Uterus (tissue), 4 donors: ENCODE measurements around the gene ASIC3. TPM values are rescaled to one million over a fixed set of nuclear protein-coding genes. Genes with fewer than 3 reads are reported as not detected.

ENCODE experiments used
- DNase-seq, 2 donors: peaks; one replicate each; pipeline ENCODE4 v3.0.0-alpha.2; 2019 to 2020
- H3K27ac ChIP-seq, 2 donors: fragments of 200-600 bp; sonication (generic); 1 replicate in 1 of 2; 2 replicates in 1 of 2; pipeline ENCODE4 v1.5.1; 2016 to 2018
- H3K27me3 ChIP-seq, 2 donors: fragments of 200-600 bp; sonication (generic); one replicate each; pipeline ENCODE4 v1.5.1; 2018 to 2019; ENCODE audit warnings: control low read depth in 1 of 2
- H3K36me3 ChIP-seq, 2 donors: fragments of 200-600 bp; sonication (generic); one replicate each; pipeline ENCODE4 v1.5.1; 2019; ENCODE audit warnings: control low read depth in 1 of 2
- H3K4me1 ChIP-seq, 2 donors: fragments of 200-600 bp; sonication (generic); one replicate each; pipeline ENCODE4 v1.5.1; 2018 to 2019; ENCODE audit warnings: control low read depth in 1 of 2
- H3K4me3 ChIP-seq, 2 donors: fragments of 200-600 bp; sonication (generic); 1 replicate in 1 of 2; 2 replicates in 1 of 2; pipeline ENCODE4 v1.5.1; 2018 to 2019; ENCODE audit warnings: mild to moderate bottlenecking in 1 of 2
- H3K9me3 ChIP-seq, 2 donors: fragments of 200-600 bp; sonication (generic); one replicate each; pipeline ENCODE4 v1.5.1; 2019; ENCODE audit warnings: control low read depth in 1 of 2
- POLR2A ChIP-seq, 2 donors: fragments of 450-650 bp; IDR thresholded peaks; one replicate each; pipeline ENCODE4 v1.6.1; 2016; ENCODE audit warnings: antibody characterized with exemption in 2 of 2, mild to moderate bottlenecking in 1 of 2, moderate library complexity in 1 of 2
- intact Hi-C: fragments of 100-400 bp; cut with DNase I; formaldehyde crosslinking; loops from one replicate; pipeline ENCODE4 v1.15.1; 2023; ENCODE audit warnings: low total_unique reads
- total RNA-seq, 4 donors: library from RNA; depleted of rRNA in 3 of 4; stranded (reverse); fragments of >200 nt in 3 of 4; gene quantifications; one replicate each; pipeline versions ENCODE4 v1.1.0 to v1.2.4, GENCODE V29; 2014 to 2023
- TF ChIP-seq, protein P1 (sequence below), 4 experiments: fragments of 200-600 bp in 2 of 4; fragments of 450-650 bp in 2 of 4; sonication (generic) in 2 of 4; IDR thresholded peaks; one replicate each; pipeline ENCODE4 v1.5.1; 2016 to 2019; ENCODE audit warnings: antibody characterized with exemption in 4 of 4, mild to moderate bottlenecking in 2 of 4, moderate library complexity in 1 of 4
- donor health status: DM: yes; HTN: yes; CAD: no.

ASIC3 gene
- total RNA-seq, 4 donors from 2014 or later: 1.0 to 16.8 (median 1.3) TPM; not detected in 1

DNA sequence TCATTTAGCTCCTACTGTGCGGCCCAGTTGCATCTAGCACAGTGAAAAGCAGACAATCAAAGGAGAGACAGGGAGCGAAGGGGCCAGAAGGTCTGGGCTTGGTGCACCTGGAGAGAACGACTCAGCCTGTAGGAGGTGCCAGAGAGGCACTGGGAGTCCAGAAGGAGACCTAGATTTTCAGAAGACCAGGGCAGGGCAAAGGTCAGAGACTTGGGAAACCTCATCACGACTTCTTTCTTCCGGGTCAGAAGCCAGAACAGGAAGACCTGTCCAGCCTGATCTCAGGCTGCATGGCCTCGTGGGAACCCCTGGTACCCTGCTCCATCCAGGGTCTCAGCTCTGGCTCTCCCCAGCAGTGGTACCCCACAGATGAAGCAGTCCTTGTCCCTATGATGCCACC lies 43.1 kb downstream of the ASIC3 start:
- DNase-seq: no peak
- Histone ChIP-seq H3K27ac (no peak overlapping the region), H3K4me1 (peaks cover 0 to 12% of the 10 kb centered on the region in 2 donors), H3K27me3 (no peaks in the 10 kb centered on the region), H3K36me3 (no peaks in the 10 kb centered on the region), H3K4me3 (no peak overlapping the region), H3K9me3 (no peaks in the 10 kb centered on the region)
- intact Hi-C loops: no loop called here
- TF ChIP-seq, protein P1, sequence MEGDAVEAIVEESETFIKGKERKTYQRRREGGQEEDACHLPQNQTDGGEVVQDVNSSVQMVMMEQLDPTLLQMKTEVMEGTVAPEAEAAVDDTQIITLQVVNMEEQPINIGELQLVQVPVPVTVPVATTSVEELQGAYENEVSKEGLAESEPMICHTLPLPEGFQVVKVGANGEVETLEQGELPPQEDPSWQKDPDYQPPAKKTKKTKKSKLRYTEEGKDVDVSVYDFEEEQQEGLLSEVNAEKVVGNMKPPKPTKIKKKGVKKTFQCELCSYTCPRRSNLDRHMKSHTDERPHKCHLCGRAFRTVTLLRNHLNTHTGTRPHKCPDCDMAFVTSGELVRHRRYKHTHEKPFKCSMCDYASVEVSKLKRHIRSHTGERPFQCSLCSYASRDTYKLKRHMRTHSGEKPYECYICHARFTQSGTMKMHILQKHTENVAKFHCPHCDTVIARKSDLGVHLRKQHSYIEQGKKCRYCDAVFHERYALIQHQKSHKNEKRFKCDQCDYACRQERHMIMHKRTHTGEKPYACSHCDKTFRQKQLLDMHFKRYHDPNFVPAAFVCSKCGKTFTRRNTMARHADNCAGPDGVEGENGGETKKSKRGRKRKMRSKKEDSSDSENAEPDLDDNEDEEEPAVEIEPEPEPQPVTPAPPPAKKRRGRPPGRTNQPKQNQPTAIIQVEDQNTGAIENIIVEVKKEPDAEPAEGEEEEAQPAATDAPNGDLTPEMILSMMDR (IDR thresholded peaks at IDR 0.05): peak in 1 of 4 experiments; percentile 25
- no peak for TF ChIP-seq POLR2A (IDR thresholded peaks at IDR 0.05)

DNA sequence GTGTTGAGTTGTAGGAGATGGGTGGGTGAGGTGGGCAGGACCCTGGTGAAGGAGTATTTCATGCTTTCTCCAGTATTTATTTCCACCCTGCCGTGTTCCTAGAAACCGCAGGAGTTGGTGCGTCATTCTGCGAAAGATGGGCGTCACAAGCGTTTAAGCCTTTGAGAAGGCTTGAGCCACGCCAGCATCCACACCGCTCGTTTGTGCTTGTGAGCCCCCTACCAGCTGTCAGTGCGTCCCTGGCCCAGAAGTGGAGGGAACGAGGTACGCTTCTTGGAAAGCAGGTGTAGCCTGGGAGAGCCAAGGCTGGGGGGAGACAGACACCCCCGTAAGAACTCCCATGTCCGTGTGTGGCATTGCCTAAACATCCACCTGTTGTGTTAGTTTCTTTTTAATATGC lies 43.7 kb downstream of the ASIC3 start:
- Histone ChIP-seq H3K27ac (no peak overlapping the region), H3K9me3 (no peaks in the 10 kb centered on the region)
- intact Hi-C loops: no loop called here

DNA sequence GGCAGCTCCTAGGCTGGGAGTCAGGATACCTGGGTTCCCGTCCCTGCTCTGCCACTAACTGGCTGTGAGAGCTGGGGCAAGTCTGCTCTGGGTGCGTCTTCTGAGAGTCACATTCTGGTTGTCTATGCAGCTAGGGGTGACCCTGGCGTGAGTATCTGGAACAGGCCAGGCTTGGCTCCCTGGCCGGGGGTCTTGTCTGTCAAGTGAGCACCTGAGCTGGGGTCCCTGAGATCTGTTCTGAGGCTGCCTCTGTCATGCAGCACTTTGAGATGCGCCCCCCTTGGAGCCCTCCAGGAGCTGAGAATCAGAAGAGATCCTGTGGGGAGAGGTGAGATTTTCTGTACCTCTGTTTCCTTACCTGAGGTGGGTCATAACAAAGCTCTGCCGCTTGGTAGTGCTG lies 45.4 kb downstream of the ASIC3 start:
- DNase-seq: no peak
- Histone ChIP-seq H3K27ac (no peak overlapping the region), H3K36me3 (no peaks in the 10 kb centered on the region), H3K4me1 (peaks cover 0 to 7% of the 10 kb centered on the region in 2 donors), H3K27me3 (no peaks in the 10 kb centered on the region), H3K4me3 (no peak overlapping the region), H3K9me3 (no peaks in the 10 kb centered on the region)
- no peak for TF ChIP-seq POLR2A (IDR thresholded peaks at IDR 0.05)
- TF ChIP-seq, protein P1 (IDR thresholded peaks at IDR 0.05): no peak
- intact Hi-C loops: no loop called here

More for the DNA sequence above, 43.7 kb downstream of the ASIC3 start:
- Histone ChIP-seq H3K4me3 (no peak overlapping the region), H3K36me3 (no peaks in the 10 kb centered on the region), H3K4me1 (peaks cover 0 to 12% of the 10 kb centered on the region in 2 donors), H3K27me3 (no peaks in the 10 kb centered on the region)
- DNase-seq: no peak
- TF ChIP-seq, protein P1 (IDR thresholded peaks at IDR 0.05): no peak
- no peak for TF ChIP-seq POLR2A (IDR thresholded peaks at IDR 0.05)

- TF ChIP-seq POLR2A (IDR thresholded peaks at IDR 0.05): no peak
- TF ChIP-seq, protein P1 (IDR thresholded peaks at IDR 0.05): no peak
- no peak for DNase-seq
- Histone ChIP-seq H3K36me3 (no peaks in the 10 kb centered on the region), H3K27ac (no peak overlapping the region), H3K9me3 (no peaks in the 10 kb centered on the region), H3K4me3 (no peak overlapping the region), H3K4me1 (peaks cover 0 to 6% of the 10 kb centered on the region in 2 donors), H3K27me3 (no peaks in the 10 kb centered on the region)
- intact Hi-C loops: no loop called here
Observed at GRCh38 chr7:151094675-151095074, 46.3 kb downstream of the ASIC3 start.

GRCh38 chr7:151095123-151095797 lies 46.9 kb downstream of the ASIC3 start:
- no peak overlapping the region for H3K4me3 ChIP-seq
- TF ChIP-seq, protein P1 (IDR thresholded peaks at IDR 0.05): no peak
- no peak for TF ChIP-seq POLR2A (IDR thresholded peaks at IDR 0.05)
- H3K4me1 ChIP-seq: peaks cover 0 to 2% of the 10 kb centered on the region in 2 donors
- intact Hi-C loops: no loop called here
- H3K36me3 ChIP-seq: no peaks in the 10 kb centered on the region
- no peak for DNase-seq
- H3K27ac ChIP-seq: no peak overlapping the region
- no peaks in the 10 kb centered on the region for H3K27me3 ChIP-seq
- H3K9me3 ChIP-seq: no peaks in the 10 kb centered on the region
